ENCODE data around the gene GHR.

The GHR gene

GRCh38 chr5:42591015-42591414, 167.8 kb downstream of the GHR start:
- DNase-seq (ENCODE audit: low read depth): no peak
- TF ChIP-seq, protein P1, sequence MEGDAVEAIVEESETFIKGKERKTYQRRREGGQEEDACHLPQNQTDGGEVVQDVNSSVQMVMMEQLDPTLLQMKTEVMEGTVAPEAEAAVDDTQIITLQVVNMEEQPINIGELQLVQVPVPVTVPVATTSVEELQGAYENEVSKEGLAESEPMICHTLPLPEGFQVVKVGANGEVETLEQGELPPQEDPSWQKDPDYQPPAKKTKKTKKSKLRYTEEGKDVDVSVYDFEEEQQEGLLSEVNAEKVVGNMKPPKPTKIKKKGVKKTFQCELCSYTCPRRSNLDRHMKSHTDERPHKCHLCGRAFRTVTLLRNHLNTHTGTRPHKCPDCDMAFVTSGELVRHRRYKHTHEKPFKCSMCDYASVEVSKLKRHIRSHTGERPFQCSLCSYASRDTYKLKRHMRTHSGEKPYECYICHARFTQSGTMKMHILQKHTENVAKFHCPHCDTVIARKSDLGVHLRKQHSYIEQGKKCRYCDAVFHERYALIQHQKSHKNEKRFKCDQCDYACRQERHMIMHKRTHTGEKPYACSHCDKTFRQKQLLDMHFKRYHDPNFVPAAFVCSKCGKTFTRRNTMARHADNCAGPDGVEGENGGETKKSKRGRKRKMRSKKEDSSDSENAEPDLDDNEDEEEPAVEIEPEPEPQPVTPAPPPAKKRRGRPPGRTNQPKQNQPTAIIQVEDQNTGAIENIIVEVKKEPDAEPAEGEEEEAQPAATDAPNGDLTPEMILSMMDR (IDR thresholded peaks at IDR 0.05; ENCODE audit: low read depth, low read length, missing control alignments): no peak
- H3K4me3 ChIP-seq (ENCODE audit: low read depth, low read length): no peak overlapping the region

DNA sequence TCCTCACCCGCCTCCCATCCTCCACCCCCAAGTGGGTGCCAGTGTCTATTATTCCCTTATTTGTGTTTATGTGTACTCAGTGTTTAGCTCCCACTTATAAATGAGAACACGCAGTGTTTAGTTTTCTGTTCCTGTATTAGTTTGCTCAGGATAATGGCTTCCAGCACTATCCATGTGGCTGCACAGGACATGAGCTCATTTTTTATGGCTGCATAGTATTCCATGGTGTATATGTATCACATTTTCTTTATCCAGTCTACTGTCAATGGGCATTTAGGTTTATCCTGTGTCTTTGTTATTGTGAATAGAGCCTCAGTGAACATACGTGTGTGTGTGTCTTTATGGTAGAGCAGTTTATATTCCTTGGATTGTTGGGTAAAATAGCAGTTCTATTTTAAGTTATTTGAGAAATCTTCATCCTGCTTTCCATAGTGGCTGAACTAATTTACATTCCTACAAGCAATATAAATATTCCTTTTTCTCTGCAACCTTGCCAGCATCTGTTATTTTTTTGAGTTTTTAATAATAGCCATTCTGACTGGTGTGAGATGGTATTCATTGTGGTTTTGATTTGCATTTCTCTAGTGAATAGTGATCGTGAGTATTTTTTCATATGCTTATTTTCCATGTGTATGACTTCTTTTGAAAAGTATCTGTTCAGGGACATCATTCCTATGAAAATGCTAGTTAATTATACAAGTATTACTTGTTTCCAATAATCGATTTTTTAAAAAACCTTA, 169.3 kb downstream of the GHR start:
- H3K4me3 ChIP-seq (ENCODE audit: low read depth, low read length): no peak overlapping the region
- TF ChIP-seq, protein P1 (IDR thresholded peaks at IDR 0.05; ENCODE audit: low read depth, low read length, missing control alignments): no peak
- DNase-seq (ENCODE audit: low read depth): no peak

DNA sequence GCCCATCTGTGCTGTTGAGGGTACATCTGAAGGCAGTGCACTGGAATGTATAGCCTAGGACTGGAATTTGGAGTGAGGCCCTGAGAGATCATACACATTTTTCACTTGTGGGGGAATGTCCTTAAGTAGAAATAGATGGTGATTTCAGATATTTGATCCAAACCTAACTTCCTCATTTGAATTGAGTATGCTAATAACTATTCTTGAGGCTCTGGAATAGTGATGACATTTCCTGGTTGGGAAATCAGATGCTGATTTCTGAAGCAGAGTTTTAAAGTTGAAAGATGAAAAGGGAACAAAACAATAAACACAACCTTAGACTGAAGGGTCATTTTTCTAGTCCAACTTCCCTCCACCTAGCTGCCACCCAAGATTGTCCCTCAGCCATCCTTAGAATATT, 170.4 kb downstream of the GHR start:
- TF ChIP-seq, protein P1 (IDR thresholded peaks at IDR 0.05; ENCODE audit: low read depth, low read length, missing control alignments): no peak
- no peak for DNase-seq (ENCODE audit: low read depth)
- H3K4me3 ChIP-seq (ENCODE audit: low read depth, low read length): no peak overlapping the region

DNA sequence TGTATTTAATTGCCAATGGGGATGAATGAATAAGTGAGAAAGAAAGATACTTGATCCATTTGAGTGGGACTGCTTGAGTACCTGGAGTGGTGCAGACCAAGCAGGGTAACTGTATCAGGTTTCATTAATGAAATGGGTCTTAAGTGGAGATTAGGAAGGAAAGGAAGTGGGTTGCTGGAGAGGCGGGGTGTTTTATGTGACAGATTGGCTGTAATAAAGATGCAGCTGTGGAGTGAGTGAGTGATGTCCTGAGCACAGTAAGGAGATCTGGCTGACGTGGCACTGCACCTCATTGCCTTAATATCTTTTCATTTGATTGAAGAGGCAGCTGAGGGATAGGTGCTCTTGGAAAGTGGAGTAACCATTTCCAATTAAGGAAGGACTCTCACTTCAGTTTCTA, 172.4 kb downstream of the GHR start:
- H3K4me3 ChIP-seq (ENCODE audit: low read depth, low read length): no peak overlapping the region
- TF ChIP-seq, protein P1 (IDR thresholded peaks at IDR 0.05; ENCODE audit: low read depth, low read length, missing control alignments): no peak
- DNase-seq (ENCODE audit: low read depth): no peak

- H3K4me3 ChIP-seq (ENCODE audit: low read depth, low read length): no peak overlapping the region
- DNase-seq (ENCODE audit: low read depth): no peak
- TF ChIP-seq, protein P1 (IDR thresholded peaks at IDR 0.05; ENCODE audit: low read depth, low read length, missing control alignments): no peak
These were observed 173.6 kb downstream of the GHR start for GRCh38 chr5:42596817-42597216.

DNA sequence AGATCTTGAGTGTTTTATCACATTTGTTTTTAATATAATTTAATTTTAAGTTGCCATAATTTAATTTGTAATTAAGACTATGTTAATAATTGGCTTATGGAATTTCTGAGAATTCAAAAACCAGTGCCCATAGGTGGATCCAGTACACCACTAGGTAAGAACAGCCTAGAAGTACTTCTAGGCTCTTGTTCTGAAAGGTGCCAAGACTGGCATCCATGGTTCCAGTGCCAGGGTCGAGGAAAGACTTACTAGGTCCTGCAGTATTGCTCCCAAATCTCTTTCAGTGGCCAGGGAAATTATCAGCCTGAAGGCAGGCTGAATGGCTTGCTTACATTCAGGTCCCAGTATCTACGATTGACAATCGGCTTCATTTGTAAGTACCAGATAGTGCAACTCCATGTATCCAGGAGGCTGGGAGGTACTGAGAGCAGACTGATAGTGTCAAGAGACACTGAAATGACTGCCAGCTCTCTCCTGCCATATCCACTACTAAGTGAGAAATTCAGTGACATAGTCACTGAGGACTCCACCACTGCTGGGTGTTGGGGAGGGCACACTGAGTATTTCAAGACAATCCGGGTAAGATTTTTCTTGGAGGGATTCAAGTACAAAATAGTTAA, 174.2 kb downstream of the GHR start:
- H3K4me3 ChIP-seq (ENCODE audit: low read depth, low read length): no peak overlapping the region
- DNase-seq (ENCODE audit: low read depth): no peak
- TF ChIP-seq, protein P1 (IDR thresholded peaks at IDR 0.05; ENCODE audit: low read depth, low read length, missing control alignments): no peak

DNA sequence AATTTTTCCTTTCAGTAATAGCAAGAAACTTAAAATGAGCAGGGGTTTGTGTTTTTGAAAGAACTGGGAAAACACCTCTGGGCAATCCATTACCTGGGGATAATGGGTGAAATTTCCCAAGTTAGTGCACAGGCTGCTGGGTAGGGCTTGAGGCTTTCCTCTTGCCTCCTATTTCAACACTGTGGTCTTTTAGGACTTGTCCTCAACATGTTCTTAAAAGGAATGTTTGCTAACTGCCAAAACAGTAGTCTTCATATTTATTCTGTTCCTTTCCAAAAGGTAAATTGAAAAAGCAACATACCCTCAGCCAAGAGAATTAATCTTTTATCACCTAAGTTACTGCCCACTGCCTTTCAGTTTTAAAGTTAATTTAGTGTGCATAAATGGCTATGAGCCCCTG, 175.1 kb downstream of the GHR start:
- TF ChIP-seq, protein P1 (IDR thresholded peaks at IDR 0.05; ENCODE audit: low read depth, low read length, missing control alignments): no peak
- DNase-seq (ENCODE audit: low read depth): no peak
- H3K4me3 ChIP-seq (ENCODE audit: low read depth, low read length): no peak overlapping the region
